Stomach (tissue), 4 donors: ENCODE results near the gene SSMEM1.

Experiments
- POLR2A ChIP-seq, 4 donors: fragments of 450-650 bp; IDR thresholded peaks; one replicate each; pipeline ENCODE4 v1.6.1; 2016; ENCODE audit warnings: antibody characterized with exemption in 4 of 4, control low read depth in 2 of 4, mild to moderate bottlenecking in 1 of 4, moderate library complexity in 1 of 4
- TF ChIP-seq, protein P1 (sequence below), 7 experiments: fragments of 450-650 bp in 4 of 7; fragments of 200-600 bp in 3 of 7; sonication (generic) in 3 of 7; IDR thresholded peaks; one replicate each; pipeline ENCODE4 v1.5.1; 2016 to 2019; ENCODE audit warnings: antibody characterized with exemption in 7 of 7, control low read depth in 2 of 7, mild to moderate bottlenecking in 1 of 7

DNA sequence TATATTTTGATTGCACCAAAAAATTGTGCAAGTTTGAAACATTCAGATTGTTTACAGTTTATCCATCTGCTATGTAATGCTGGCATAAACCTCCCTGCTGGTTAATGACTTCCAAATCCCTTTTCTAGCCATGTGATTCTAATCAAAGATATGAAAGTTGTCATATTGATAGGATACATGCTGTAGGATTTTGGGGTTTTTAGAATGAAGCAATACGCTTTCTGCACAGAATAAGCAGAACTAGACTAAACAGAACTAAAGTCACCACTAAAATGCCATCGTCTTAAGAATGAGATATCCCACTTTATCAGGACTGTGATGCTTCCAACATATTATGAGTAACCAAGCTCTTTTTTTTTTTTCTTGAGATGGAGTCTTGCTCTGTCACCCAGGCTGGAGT, 856 bp downstream of the SSMEM1 start:
- TF ChIP-seq, protein P1, sequence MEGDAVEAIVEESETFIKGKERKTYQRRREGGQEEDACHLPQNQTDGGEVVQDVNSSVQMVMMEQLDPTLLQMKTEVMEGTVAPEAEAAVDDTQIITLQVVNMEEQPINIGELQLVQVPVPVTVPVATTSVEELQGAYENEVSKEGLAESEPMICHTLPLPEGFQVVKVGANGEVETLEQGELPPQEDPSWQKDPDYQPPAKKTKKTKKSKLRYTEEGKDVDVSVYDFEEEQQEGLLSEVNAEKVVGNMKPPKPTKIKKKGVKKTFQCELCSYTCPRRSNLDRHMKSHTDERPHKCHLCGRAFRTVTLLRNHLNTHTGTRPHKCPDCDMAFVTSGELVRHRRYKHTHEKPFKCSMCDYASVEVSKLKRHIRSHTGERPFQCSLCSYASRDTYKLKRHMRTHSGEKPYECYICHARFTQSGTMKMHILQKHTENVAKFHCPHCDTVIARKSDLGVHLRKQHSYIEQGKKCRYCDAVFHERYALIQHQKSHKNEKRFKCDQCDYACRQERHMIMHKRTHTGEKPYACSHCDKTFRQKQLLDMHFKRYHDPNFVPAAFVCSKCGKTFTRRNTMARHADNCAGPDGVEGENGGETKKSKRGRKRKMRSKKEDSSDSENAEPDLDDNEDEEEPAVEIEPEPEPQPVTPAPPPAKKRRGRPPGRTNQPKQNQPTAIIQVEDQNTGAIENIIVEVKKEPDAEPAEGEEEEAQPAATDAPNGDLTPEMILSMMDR (IDR thresholded peaks at IDR 0.05) = no peak
- no peak for TF ChIP-seq POLR2A (IDR thresholded peaks at IDR 0.05)
